HL-60 (cell line): ENCODE measurements around the gene ECHDC1.

Experiments used
- GABPA ChIP-seq: IDR thresholded peaks from 2 replicates; pipeline ENCODE4 v1.6.1; 2012; ENCODE audit warnings: low read depth
- TF ChIP-seq, protein P1 (sequence below): IDR thresholded peaks from one replicate; pipeline ENCODE4 v1.5.1; 2011; ENCODE audit warnings: low read length, control low read depth, inconsistent platforms; ENCODE audit not compliant: insufficient read depth
- TF ChIP-seq, protein P2 (sequence below): IDR thresholded peaks from 2 replicates; pipeline ENCODE4 v1.6.1; 2012; ENCODE audit warnings: low read depth; ENCODE audit not compliant: insufficient replicate concordance

DNA sequence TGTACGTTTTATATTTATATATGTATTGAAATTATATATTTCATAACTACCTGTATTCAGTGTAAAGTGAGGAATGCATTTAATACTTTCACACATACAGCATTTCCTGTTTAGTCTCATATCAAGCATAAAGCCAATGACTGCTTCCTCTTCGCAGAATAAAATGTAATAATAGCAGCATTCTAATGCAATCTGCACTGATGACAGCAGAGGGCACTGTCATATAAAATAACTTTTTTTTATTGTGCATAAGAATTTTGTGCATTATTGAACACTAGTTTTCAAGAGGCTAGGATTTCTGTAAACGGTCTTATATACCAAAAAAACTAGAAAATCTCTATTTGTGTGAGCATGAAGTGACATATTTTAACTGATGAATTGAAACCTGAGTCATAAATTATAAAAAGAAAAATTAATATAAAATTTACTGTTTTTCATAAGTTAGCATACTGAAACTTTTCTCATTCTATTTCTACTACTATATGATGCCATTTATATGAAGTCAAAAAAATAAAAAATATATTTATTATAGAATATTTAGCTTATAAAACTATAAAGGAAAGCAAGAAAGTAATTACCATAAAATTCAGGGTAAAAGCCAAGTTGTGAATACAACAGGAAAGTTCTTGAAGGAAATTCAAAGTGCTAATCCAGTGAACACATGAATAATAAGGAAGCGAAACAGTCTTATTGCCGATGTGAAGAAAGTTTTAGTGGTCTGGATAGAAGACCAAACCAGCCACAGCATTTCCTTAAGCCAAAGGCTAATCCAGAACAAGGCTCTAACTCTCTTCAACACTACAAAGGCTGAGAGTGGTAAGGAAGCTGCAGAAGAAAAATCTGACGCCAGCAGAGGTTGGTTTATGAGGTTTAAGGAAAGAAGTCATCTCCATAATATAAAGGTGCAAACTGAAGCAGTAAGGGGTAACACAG, 40.4 kb downstream of the ECHDC1 start:
- TF ChIP-seq, protein P1, sequence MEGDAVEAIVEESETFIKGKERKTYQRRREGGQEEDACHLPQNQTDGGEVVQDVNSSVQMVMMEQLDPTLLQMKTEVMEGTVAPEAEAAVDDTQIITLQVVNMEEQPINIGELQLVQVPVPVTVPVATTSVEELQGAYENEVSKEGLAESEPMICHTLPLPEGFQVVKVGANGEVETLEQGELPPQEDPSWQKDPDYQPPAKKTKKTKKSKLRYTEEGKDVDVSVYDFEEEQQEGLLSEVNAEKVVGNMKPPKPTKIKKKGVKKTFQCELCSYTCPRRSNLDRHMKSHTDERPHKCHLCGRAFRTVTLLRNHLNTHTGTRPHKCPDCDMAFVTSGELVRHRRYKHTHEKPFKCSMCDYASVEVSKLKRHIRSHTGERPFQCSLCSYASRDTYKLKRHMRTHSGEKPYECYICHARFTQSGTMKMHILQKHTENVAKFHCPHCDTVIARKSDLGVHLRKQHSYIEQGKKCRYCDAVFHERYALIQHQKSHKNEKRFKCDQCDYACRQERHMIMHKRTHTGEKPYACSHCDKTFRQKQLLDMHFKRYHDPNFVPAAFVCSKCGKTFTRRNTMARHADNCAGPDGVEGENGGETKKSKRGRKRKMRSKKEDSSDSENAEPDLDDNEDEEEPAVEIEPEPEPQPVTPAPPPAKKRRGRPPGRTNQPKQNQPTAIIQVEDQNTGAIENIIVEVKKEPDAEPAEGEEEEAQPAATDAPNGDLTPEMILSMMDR: peak; percentile 56
- TF ChIP-seq GABPA: no peak
- TF ChIP-seq, protein P2, sequence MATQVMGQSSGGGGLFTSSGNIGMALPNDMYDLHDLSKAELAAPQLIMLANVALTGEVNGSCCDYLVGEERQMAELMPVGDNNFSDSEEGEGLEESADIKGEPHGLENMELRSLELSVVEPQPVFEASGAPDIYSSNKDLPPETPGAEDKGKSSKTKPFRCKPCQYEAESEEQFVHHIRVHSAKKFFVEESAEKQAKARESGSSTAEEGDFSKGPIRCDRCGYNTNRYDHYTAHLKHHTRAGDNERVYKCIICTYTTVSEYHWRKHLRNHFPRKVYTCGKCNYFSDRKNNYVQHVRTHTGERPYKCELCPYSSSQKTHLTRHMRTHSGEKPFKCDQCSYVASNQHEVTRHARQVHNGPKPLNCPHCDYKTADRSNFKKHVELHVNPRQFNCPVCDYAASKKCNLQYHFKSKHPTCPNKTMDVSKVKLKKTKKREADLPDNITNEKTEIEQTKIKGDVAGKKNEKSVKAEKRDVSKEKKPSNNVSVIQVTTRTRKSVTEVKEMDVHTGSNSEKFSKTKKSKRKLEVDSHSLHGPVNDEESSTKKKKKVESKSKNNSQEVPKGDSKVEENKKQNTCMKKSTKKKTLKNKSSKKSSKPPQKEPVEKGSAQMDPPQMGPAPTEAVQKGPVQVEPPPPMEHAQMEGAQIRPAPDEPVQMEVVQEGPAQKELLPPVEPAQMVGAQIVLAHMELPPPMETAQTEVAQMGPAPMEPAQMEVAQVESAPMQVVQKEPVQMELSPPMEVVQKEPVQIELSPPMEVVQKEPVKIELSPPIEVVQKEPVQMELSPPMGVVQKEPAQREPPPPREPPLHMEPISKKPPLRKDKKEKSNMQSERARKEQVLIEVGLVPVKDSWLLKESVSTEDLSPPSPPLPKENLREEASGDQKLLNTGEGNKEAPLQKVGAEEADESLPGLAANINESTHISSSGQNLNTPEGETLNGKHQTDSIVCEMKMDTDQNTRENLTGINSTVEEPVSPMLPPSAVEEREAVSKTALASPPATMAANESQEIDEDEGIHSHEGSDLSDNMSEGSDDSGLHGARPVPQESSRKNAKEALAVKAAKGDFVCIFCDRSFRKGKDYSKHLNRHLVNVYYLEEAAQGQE: no peak
